GM19238 (cell line): ENCODE results near the gene SLC49A3.

Experiments
- DNase-seq: peaks from one replicate; pipeline ENCODE4 v3.0.0; 2011; ENCODE audit warnings: low spot score; ENCODE audit not compliant: insufficient read length

SLC49A3 gene

DNA sequence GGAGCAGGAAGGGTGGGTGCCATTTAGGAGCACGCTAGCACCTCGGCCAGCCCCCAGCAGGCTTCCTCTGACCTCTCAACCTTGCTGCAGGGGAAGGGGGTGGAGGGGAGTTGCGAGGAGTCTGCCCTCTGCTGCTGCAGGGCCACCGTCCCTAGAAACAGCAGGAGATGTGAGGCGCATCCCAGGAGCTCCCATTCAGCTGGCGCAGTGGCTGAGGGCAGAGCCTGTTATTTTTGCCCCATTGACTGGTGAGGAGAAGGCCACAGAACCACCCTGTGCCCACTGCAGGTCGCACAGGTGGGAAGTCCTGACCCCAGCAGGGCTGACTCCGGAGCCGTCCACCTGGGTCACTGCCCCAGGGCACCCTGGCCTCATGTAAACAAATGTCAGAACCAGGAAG lies 55.5 kb downstream of the SLC49A3 start:
- DNase-seq: no peak

DNA sequence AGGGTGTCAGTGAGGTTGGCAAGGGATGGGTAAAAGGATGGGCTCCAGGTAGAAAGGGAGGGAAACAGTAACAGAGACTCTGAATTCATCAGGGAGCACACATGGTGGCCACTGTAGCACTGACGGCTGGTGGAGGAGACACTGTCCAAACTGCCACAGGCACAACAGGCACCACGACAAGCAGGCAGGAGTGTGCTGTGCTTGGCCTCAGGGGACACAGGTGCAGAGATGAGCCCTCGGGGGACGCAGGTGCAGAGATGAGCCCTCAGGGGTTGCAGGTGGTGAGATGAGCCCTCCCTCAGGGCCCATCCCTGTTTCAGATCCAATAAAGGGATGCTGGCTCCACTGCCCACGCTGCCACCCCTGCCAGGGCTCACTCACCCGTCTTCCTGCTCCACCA lies 56.0 kb downstream of the SLC49A3 start:
- no peak for DNase-seq

DNA sequence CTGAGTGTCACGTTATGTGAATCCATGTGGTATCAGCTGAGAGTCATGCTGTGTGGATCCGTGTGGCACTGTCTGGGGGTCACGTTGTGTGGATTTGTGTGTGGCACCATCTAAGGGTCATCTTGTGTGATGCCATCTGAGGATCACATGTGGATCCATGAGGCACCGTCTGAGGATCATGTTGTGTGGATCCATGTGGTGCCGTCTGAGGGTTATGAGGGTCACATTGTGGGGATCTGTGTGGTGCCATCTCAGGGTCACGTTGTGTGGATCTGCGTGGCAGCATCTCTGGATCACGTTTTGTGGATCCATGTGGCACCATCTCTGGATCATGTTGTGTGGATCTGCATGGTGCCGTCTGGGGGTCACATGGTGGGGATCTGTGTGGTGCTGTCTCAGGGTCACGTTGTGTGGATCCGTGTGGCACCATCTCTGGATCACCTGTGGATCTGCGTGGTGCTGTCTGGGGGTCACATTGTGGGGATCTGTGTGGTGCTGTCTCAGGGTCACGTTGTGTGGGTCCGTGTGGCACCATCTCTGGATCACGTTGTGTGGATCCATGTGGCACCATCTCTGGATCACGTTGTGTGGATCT lies 56.7 kb downstream of the SLC49A3 start:
- DNase-seq: no peak
